Stimulated activated CD8-positive, alpha-beta memory T cell treated with anti-CD3 and anti-CD28 coated beads, Interleukin-7, amount 100 ng/mL, for 1 hour (primary cell): ENCODE data around the gene PPFIBP2.

Experiments
- DNase-seq, 2 donors: peaks; one replicate each; pipeline ENCODE4 v3.0.0-alpha.2; 2020; ENCODE audit warnings: low read depth in 2 of 2

The PPFIBP2 gene

GRCh38 chr11:7600205-7600775 is 86.5 kb downstream of the PPFIBP2 start:
- no peak for DNase-seq

- DNase-seq = no peak
These were observed 89.4 kb downstream of the PPFIBP2 start for GRCh38 chr11:7603031-7603781.

GRCh38 chr11:7604331-7604955 is 90.6 kb downstream of the PPFIBP2 start:
- no peak for DNase-seq

GRCh38 chr11:7605186-7605943 is 91.6 kb downstream of the PPFIBP2 start:
- DNase-seq = no peak

GRCh38 chr11:7606496-7606895 is 92.7 kb downstream of the PPFIBP2 start:
- DNase-seq = no peak

- DNase-seq = no peak
These were observed 95.2 kb downstream of the PPFIBP2 start for GRCh38 chr11:7609015-7609414.

GRCh38 chr11:7609521-7609920 is 95.7 kb downstream of the PPFIBP2 start:
- no peak for DNase-seq

GRCh38 chr11:7610393-7610792 is 96.6 kb downstream of the PPFIBP2 start:
- no peak for DNase-seq

GRCh38 chr11:7611411-7611810 is 97.6 kb downstream of the PPFIBP2 start:
- DNase-seq = no peak

GRCh38 chr11:7612056-7612660 is 98.4 kb downstream of the PPFIBP2 start:
- no peak for DNase-seq

- no peak for DNase-seq
These were observed 99.0 kb downstream of the PPFIBP2 start for GRCh38 chr11:7612661-7613393.

- no peak for DNase-seq
These were observed 99.6 kb downstream of the PPFIBP2 start for GRCh38 chr11:7613394-7613720.

GRCh38 chr11:7614656-7615055 is 100.9 kb downstream of the PPFIBP2 start:
- no peak for DNase-seq

GRCh38 chr11:7617032-7617431 is 103.2 kb downstream of the PPFIBP2 start:
- no peak for DNase-seq

GRCh38 chr11:7619322-7619721 is 105.5 kb downstream of the PPFIBP2 start:
- no peak for DNase-seq

GRCh38 chr11:7621090-7621489 is 107.3 kb downstream of the PPFIBP2 start:
- no peak for DNase-seq

GRCh38 chr11:7621554-7621953 is 107.8 kb downstream of the PPFIBP2 start:
- DNase-seq = no peak

GRCh38 chr11:7622721-7623120 is 108.9 kb downstream of the PPFIBP2 start:
- DNase-seq = no peak

- DNase-seq = no peak
These were observed 114.9 kb downstream of the PPFIBP2 start for GRCh38 chr11:7628660-7629059.

GRCh38 chr11:7630002-7630401 is 116.2 kb downstream of the PPFIBP2 start:
- DNase-seq = no peak

- DNase-seq = no peak
These were observed 118.4 kb downstream of the PPFIBP2 start for GRCh38 chr11:7632211-7632610.
